GM19467 (cell line): ENCODE data around the gene CHRNA4.
"Not testable (repeated sequence)": the region's sequence is repeated elsewhere in the genome, so short reads cannot be mapped to it uniquely, and the experiment has no call there.

Experiments used
- ATAC-seq: cut with Tn5 transposase; IDR thresholded peaks from one replicate; pipeline ENCODE4 v1.9.1; 2021; ENCODE audit warnings: mild to moderate bottlenecking, moderate library complexity; ENCODE audit not compliant: unreplicated experiment

The CHRNA4 gene

DNA sequence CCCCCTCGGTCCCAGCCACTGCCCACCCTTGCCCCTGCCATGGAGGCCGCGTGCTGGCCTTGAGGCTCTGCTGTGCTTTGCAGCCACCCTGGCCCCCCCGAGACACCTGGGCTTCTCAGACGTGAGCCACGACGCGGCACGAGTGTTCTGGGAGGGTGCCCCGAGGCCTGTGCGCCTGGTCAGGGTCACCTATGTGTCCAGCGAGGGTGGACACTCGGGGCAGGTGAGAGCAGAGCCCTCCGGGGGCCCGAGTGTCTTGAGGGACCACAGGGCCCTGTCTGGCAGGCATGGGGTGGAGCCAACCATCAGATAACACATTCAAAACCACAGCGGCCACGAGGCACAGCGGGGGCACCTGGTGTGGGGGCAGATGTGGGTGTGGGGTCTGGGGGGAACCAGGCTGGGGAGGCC lies 49.3 kb downstream of the CHRNA4 start:
- no peak for ATAC-seq

- no peak for ATAC-seq
Observed at GRCh38 chr20:63311186-63311832, 49.8 kb downstream of the CHRNA4 start.

- no peak for ATAC-seq
Observed at GRCh38 chr20:63310265-63310991, 50.7 kb downstream of the CHRNA4 start.

GRCh38 chr20:63309261-63310071 lies 51.7 kb downstream of the CHRNA4 start:
- no peak for ATAC-seq

- no peak for ATAC-seq
Observed at GRCh38 chr20:63308218-63308911, 52.8 kb downstream of the CHRNA4 start.

GRCh38 chr20:63307538-63308217 lies 53.5 kb downstream of the CHRNA4 start:
- no peak for ATAC-seq

GRCh38 chr20:63306673-63307537 lies 54.2 kb downstream of the CHRNA4 start:
- ATAC-seq: no peak

GRCh38 chr20:63305933-63306672 lies 55.0 kb downstream of the CHRNA4 start:
- not testable (repeated sequence) for ATAC-seq

DNA sequence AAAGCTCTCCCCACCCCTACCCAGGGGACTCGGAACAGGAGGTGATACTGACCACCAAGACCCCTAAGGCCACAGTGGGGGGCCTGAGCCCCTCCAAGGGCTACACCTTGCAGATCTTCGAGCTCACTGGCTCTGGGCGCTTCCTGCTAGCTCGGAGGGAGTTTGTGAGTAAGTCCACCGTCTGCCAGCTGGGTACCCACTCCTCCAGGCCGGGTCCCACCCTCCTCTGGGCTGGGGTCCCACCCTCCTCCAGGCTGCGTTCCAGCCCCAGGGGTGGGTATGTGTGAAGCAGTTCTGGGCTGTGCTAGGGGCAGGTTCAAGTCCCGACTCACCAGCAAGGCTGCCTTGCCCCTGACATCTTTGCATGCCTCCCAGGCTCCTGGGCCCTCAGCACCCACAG lies 55.8 kb downstream of the CHRNA4 start:
- no peak for ATAC-seq

GRCh38 chr20:63303095-63303666 lies 58.0 kb downstream of the CHRNA4 start:
- no peak for ATAC-seq

DNA sequence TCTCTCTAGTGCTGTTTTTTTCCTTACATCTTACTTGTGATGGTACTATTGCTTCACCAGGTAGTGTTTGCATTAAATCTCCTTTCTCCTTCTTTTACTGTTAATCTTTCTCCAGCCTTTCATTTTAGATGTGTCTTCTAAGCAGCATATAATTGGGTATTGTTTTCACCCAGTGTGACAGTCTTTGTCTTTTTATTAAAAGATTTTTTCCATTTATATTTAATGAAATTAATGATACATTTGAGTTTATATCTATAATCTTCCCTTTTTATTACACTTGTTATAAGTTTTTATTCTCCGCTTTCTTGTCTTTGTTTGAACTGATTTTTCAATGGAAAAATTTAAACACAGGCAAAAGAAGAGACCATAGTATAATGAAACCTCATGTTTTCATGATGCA lies 59.5 kb downstream of the CHRNA4 start:
- ATAC-seq: no peak

DNA sequence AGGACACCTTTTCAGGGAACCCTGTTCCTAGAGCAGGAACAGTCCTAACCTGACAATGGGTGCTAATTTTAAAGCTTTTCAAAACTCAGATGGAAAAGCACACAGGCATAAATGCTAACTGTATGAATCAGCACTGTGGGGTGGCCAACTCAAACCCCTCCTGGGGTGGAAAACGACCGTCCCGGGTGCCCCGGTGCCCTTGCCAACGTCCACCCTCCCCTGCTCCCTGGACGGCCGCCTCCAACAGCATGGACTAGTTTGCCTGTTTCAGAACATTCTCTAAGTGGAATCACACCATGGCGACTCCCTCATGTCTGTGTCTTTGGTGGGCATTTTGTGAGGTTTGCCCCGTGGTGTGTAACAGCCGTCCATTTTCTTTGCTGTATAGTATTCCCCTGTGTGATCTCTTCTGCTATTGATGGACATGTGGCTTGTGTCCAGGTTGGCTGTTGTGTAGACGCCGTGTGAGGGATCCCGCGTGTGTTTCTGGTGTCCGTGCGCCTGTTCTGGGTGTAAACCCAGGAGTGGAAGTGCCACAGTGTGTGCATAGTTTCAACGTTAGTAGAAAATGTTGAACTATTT lies 62.3 kb downstream of the CHRNA4 start:
- no peak for ATAC-seq

- ATAC-seq: no peak
Observed at GRCh38 chr20:63297796-63298572, 63.2 kb downstream of the CHRNA4 start.

DNA sequence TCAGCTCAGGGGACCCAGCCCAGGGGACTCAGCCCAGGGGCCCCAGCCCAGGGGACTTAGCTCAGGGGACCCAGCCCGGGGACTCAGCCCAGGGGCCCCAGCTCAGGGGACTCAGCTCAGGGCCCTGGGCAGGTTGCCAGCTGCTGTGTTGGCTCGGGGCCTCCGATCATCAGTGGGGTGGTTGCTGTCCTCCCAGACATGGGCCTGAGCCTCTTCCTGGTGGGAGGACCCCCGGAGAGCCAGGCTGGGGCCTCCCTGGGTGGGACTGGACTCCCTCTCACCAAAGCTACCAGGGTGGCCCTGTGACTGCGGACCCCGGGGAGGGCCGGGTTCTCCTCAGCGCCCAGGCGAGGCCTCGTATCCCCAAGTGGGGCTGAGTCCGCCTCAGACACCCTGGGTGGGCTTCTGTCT lies 63.8 kb downstream of the CHRNA4 start:
- no peak for ATAC-seq

DNA sequence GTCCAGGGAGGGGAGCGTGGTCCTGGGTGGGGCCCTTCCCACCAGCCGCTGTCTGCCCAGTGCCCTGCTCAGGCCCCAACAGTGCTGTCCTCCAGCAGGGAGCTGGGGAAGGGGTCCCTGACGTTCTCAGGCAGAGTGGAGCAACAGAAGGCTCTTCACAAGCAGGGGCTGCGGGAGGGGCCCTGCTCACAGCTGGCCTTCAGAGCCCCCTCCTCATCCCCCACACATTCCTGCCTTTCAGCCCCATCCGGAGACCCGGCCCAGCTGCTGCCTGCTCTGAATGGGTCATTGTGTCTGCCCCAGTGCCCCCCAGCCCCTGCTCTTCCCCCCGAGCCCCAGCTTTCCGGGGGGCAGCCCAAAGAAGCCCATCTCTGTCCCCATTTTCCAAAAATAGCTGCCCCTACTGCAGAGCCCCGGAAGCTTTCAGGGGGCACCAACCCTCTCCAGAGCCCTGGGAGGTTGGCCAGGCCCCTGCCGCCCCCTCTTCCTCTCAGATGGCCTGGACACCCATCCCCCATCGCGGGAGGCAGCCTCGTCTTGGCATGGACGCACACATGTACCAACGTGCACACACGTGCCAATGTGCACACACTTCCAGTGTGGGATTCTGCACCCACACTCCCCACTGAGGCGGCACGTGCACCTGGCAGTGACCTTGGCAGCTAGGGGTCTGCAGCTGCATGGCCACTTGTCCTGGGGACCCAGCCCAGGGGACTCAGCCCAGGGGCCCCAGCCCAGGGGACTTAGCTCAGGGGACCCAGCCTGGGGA lies 64.4 kb downstream of the CHRNA4 start:
- ATAC-seq: no peak

GRCh38 chr20:63295846-63296245 lies 65.3 kb downstream of the CHRNA4 start:
- ATAC-seq: no peak

GRCh38 chr20:63295422-63295821 lies 65.7 kb downstream of the CHRNA4 start:
- ATAC-seq: no peak
